Peyer's patch (tissue), 4 donors: Measurements from ENCODE around the gene MGAT5. TPM values are rescaled to one million over a fixed set of nuclear protein-coding genes. Genes with fewer than 3 reads are reported as not detected.

Source experiments
- DNase-seq, 3 donors: peaks; one replicate each; pipeline ENCODE4 v3.0.0-alpha.2; 2017 to 2019
- H3K27ac ChIP-seq, 4 donors: fragments of 200-600 bp; sonication (generic); one replicate each; pipeline ENCODE4 v1.5.1; 2016 to 2019
- H3K27me3 ChIP-seq, 2 donors: fragments of 200-600 bp; sonication (generic); one replicate each; pipeline ENCODE4 v1.5.1; 2019
- H3K36me3 ChIP-seq, 3 donors: fragments of 200-600 bp; sonication (generic); one replicate each; pipeline ENCODE4 v1.5.1; 2016 to 2019
- H3K4me1 ChIP-seq, 4 donors: fragments of 200-600 bp; sonication (generic); one replicate each; pipeline ENCODE4 v1.5.1; 2016 to 2019
- H3K4me3 ChIP-seq, 4 donors: fragments of 200-600 bp; sonication (generic); 1 replicate in 3 of 4; 2 replicates in 1 of 4; pipeline ENCODE4 v1.5.1; 2016 to 2019; ENCODE audit warnings: mild to moderate bottlenecking in 1 of 4
- H3K9me3 ChIP-seq, 4 donors: fragments of 200-600 bp; sonication (generic); one replicate each; pipeline ENCODE4 v1.5.1; 2016 to 2019; ENCODE audit warnings: mild to moderate bottlenecking in 1 of 4
- POLR2A ChIP-seq, 2 donors: fragments of 450-650 bp; IDR thresholded peaks; one replicate each; pipeline ENCODE4 v1.5.1; 2017; ENCODE audit warnings: antibody characterized with exemption in 2 of 2, mild to moderate bottlenecking in 2 of 2, moderate library complexity in 2 of 2
- total RNA-seq, 4 donors: library from RNA; depleted of rRNA; stranded (reverse); fragments of >200 nt; gene quantifications; one replicate each; pipeline ENCODE4 v1.1.0, GENCODE V29; 2016
- TF ChIP-seq, protein P1 (sequence below), 6 experiments: fragments of 450-650 bp in 4 of 6; fragments of 200-600 bp in 2 of 6; sonication (generic) in 1 of 6; IDR thresholded peaks; one replicate each; pipeline ENCODE4 v1.5.1; 2017 to 2019; ENCODE audit warnings: antibody characterized with exemption in 6 of 6, mild to moderate bottlenecking in 3 of 6, moderate library complexity in 1 of 6

The MGAT5 gene
- total RNA-seq, 4 donors from 2014 or later, result 106 to 182 (median 117) TPM

- H3K27me3 ChIP-seq, result no peaks in the 10 kb centered on the region
- no peaks in the 10 kb centered on the region for H3K36me3 ChIP-seq
- H3K4me3 ChIP-seq, result no peak overlapping the region
- TF ChIP-seq, protein P1, sequence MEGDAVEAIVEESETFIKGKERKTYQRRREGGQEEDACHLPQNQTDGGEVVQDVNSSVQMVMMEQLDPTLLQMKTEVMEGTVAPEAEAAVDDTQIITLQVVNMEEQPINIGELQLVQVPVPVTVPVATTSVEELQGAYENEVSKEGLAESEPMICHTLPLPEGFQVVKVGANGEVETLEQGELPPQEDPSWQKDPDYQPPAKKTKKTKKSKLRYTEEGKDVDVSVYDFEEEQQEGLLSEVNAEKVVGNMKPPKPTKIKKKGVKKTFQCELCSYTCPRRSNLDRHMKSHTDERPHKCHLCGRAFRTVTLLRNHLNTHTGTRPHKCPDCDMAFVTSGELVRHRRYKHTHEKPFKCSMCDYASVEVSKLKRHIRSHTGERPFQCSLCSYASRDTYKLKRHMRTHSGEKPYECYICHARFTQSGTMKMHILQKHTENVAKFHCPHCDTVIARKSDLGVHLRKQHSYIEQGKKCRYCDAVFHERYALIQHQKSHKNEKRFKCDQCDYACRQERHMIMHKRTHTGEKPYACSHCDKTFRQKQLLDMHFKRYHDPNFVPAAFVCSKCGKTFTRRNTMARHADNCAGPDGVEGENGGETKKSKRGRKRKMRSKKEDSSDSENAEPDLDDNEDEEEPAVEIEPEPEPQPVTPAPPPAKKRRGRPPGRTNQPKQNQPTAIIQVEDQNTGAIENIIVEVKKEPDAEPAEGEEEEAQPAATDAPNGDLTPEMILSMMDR (IDR thresholded peaks at IDR 0.05), result no peak
- TF ChIP-seq POLR2A (IDR thresholded peaks at IDR 0.05), result no peak
- H3K4me1 ChIP-seq, result peaks cover 0 to 27% (median 2%) of the 10 kb centered on the region in 4 donors
- peak overlapping the region in 2 of 4 donors; percentile 65 to 72 for H3K27ac ChIP-seq
- no peaks in the 10 kb centered on the region for H3K9me3 ChIP-seq
- DNase-seq, result no peak
These were observed 138.7 kb downstream of the MGAT5 start for GRCh38 chr2:134392442-134393074.

DNA sequence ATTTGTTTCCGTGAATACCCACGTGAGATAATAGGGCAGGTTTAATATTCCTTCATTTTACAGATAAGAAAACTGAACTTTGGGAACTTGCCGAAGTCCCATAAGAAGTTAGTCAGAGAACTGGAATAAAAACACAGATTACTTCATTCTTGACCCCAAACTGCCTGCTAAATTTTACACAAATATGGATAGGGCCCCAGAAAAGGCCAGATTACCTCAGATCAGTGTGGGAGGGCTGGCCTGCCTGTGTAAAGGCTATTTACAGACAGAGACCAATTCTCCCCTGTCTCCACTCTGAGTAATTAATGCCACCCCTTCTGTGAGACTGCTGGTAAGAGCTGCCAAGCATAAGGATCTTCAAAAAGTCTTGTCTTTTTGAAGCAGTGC, 139.2 kb downstream of the MGAT5 start:
- Histone ChIP-seq H3K27me3 (no peaks in the 10 kb centered on the region), H3K9me3 (no peaks in the 10 kb centered on the region), H3K36me3 (no peaks in the 10 kb centered on the region), H3K4me3 (no peak overlapping the region), H3K4me1 (peaks cover 0 to 28% (median 2%) of the 10 kb centered on the region in 4 donors), H3K27ac (no peak overlapping the region)
- TF ChIP-seq, protein P1 (IDR thresholded peaks at IDR 0.05), result no peak
- TF ChIP-seq POLR2A (IDR thresholded peaks at IDR 0.05), result no peak
- no peak for DNase-seq

GRCh38 chr2:134395779-134396178, 141.9 kb downstream of the MGAT5 start:
- Histone ChIP-seq H3K4me3 (no peak overlapping the region), H3K4me1 (peaks cover 0 to 27% (median 2%) of the 10 kb centered on the region in 4 donors), H3K9me3 (no peaks in the 10 kb centered on the region), H3K27ac (peak overlapping the region in 3 of 4 donors; percentile 26 to 76 (median 66)), H3K27me3 (no peaks in the 10 kb centered on the region), H3K36me3 (no peaks in the 10 kb centered on the region)
- no peak for DNase-seq
- TF ChIP-seq, protein P1 (IDR thresholded peaks at IDR 0.05), result no peak
- no peak for TF ChIP-seq POLR2A (IDR thresholded peaks at IDR 0.05)

DNA sequence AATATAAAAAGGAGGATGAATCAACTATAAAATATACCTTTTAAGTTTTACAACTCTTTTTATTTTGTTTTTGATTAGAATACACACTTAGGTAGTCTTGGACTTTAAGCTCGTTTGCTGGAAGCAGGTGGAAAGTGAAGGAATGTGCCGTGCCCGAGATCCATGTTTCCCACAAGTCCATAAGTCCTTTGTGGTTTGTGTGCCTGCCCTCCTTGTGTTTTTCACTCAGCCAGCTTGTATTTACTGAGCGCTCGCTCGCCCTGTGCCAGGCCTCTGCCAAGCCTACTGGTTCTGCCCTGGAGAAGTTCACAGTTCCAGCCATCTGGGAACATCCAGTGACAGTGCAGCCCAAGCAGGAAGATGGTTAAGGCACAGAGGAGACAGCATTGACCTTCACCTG, 142.6 kb downstream of the MGAT5 start:
- H3K27ac ChIP-seq, result peak overlapping the region in 3 of 4 donors; percentile 26 to 81 (median 76)

GRCh38 chr2:134397146-134397896, 143.4 kb downstream of the MGAT5 start:
- TF ChIP-seq, protein P1 (IDR thresholded peaks at IDR 0.05), result no peak
- no peak for TF ChIP-seq POLR2A (IDR thresholded peaks at IDR 0.05)
- Histone ChIP-seq H3K27ac (peak overlapping the region in 3 of 4 donors; percentile 19 to 81 (median 76)), H3K4me3 (no peak overlapping the region), H3K27me3 (no peaks in the 10 kb centered on the region), H3K9me3 (no peaks in the 10 kb centered on the region), H3K4me1 (peaks cover 0 to 14% (median 0%) of the 10 kb centered on the region in 4 donors), H3K36me3 (peaks cover 0 to under 1% (median 0%) of the 10 kb centered on the region in 3 donors)
- no peak for DNase-seq

More for the DNA sequence above, 142.6 kb downstream of the MGAT5 start:
- no peak overlapping the region for H3K4me3 ChIP-seq
- H3K9me3 ChIP-seq, result no peaks in the 10 kb centered on the region
- H3K36me3 ChIP-seq, result no peaks in the 10 kb centered on the region
- peaks cover 0 to 19% (median 0%) of the 10 kb centered on the region in 4 donors for H3K4me1 ChIP-seq
- TF ChIP-seq POLR2A (IDR thresholded peaks at IDR 0.05), result peak in 1 of 2 donors; percentile 15
- TF ChIP-seq, protein P1 (IDR thresholded peaks at IDR 0.05), result no peak
- peak in 2 of 3 donors; percentile 80 to 81 for DNase-seq
- no peaks in the 10 kb centered on the region for H3K27me3 ChIP-seq
